Muscle layer of colon (tissue), 2 donors: ENCODE data around the gene FOXF1.

Experiments used
- H3K27ac ChIP-seq: one replicate; pipeline ENCODE4 v1.7.0; 2013; ENCODE audit warnings: low read depth, mild to moderate bottlenecking, low read length, moderate library complexity
- H3K27me3 ChIP-seq, 2 donors: one replicate each; pipeline ENCODE4 v1.7.0; 2013; ENCODE audit warnings: low read length in 2 of 2, mild to moderate bottlenecking in 2 of 2; ENCODE audit not compliant: insufficient read depth in 2 of 2, control insufficient read depth in 1 of 2
- H3K36me3 ChIP-seq: one replicate; pipeline ENCODE4 v1.7.0; 2013; ENCODE audit warnings: mild to moderate bottlenecking, low read length; ENCODE audit not compliant: insufficient read depth
- H3K4me1 ChIP-seq: one replicate; pipeline ENCODE4 v1.7.0; 2013; ENCODE audit warnings: mild to moderate bottlenecking, low read length; ENCODE audit not compliant: insufficient read depth
- H3K4me3 ChIP-seq, 2 donors: one replicate each; pipeline ENCODE4 v1.7.0; 2013; ENCODE audit warnings: low read length in 2 of 2, low read depth in 1 of 2, mild to moderate bottlenecking in 1 of 2, moderate library complexity in 1 of 2
- H3K9ac ChIP-seq: one replicate; pipeline ENCODE4 v1.7.0; 2013; ENCODE audit warnings: low read length
- H3K9me3 ChIP-seq: one replicate; pipeline ENCODE4 v1.7.0; 2013; ENCODE audit warnings: mild to moderate bottlenecking, low read length
- donor health status: abdominal sarcoma.
- donor health status: Adenocarcinoma of cecum.

FOXF1 gene

GRCh38 chr16:86510465-86511261 lies at the start of gene FOXF1:
Gene FOXF1, plus strand, starts transcription at chr16:86510527. Its CDS starts 43 bp downstream, at chr16:86510570.
- H3K27me3 ChIP-seq, result peaks cover 0 to 5% of the 10 kb centered on the region in 2 donors
- peaks cover 4% of the 10 kb centered on the region for H3K4me1 ChIP-seq
- H3K9me3 ChIP-seq, result no peaks in the 10 kb centered on the region
- H3K27ac ChIP-seq, result peak within 1 kb of the TSS; percentile 99
- peak within 1 kb of the TSS; percentile 93 to 95 for H3K4me3 ChIP-seq
- H3K36me3 ChIP-seq, result peaks cover 17% of the 10 kb centered on the region
- H3K9ac ChIP-seq, result peak within 1 kb of the TSS; percentile 99

DNA sequence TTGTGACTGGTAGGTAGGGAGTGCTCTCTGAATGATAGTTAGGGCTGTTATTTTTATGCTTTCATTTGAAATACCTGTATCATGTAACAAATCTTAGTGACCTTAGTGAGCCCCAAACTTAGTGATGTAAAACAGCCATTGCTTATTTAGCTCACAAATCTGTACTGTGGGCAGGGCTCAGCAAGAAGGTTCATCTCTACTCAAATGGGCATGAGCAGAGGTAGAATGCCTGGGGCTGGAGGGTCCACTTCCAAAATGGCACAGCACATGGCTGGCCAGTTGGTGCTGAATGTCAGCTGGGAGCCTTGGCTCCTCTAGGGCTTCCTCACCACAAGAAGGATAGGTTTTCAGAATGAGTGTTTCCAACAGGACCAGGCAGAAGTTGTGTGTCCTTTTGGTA lies 49.3 kb upstream of the FOXF1 start:
- Histone ChIP-seq H3K27ac (peak overlapping the region; percentile 90), H3K9me3 (no peaks in the 10 kb centered on the region), H3K4me1 (peaks cover 61% of the 10 kb centered on the region), H3K4me3 (no peak overlapping the region), H3K9ac (no peak overlapping the region), H3K36me3 (no peaks in the 10 kb centered on the region), H3K27me3 (no peaks in the 10 kb centered on the region)

GRCh38 chr16:86462334-86463084 lies 47.8 kb upstream of the FOXF1 start:
- Histone ChIP-seq H3K27ac (peak overlapping the region; percentile 90), H3K9me3 (no peaks in the 10 kb centered on the region), H3K9ac (peak overlapping the region; percentile 1), H3K4me3 (no peak overlapping the region), H3K4me1 (peaks cover 62% of the 10 kb centered on the region), H3K27me3 (no peaks in the 10 kb centered on the region), H3K36me3 (no peaks in the 10 kb centered on the region)

- Histone ChIP-seq H3K9ac (no peak overlapping the region), H3K27me3 (no peaks in the 10 kb centered on the region), H3K4me1 (peaks cover 51% of the 10 kb centered on the region), H3K9me3 (no peaks in the 10 kb centered on the region), H3K27ac (no peak overlapping the region), H3K36me3 (no peaks in the 10 kb centered on the region), H3K4me3 (no peak overlapping the region)
Measured at GRCh38 chr16:86464044-86464443, 46.3 kb upstream of the FOXF1 start.

- peaks cover 38% of the 10 kb centered on the region for H3K4me1 ChIP-seq
- H3K9ac ChIP-seq, result no peak overlapping the region
- no peak overlapping the region for H3K4me3 ChIP-seq
- no peaks in the 10 kb centered on the region for H3K27me3 ChIP-seq
- H3K9me3 ChIP-seq, result no peaks in the 10 kb centered on the region
- no peaks in the 10 kb centered on the region for H3K36me3 ChIP-seq
- H3K27ac ChIP-seq, result no peak overlapping the region
Measured at GRCh38 chr16:86465434-86465833, 44.9 kb upstream of the FOXF1 start.

GRCh38 chr16:86466696-86467406 lies 43.5 kb upstream of the FOXF1 start:
- no peak overlapping the region for H3K9ac ChIP-seq
- H3K9me3 ChIP-seq, result no peaks in the 10 kb centered on the region
- H3K27ac ChIP-seq, result peak overlapping the region; percentile 38
- peaks cover 28% of the 10 kb centered on the region for H3K4me1 ChIP-seq
- no peaks in the 10 kb centered on the region for H3K27me3 ChIP-seq
- no peaks in the 10 kb centered on the region for H3K36me3 ChIP-seq
- no peak overlapping the region for H3K4me3 ChIP-seq

DNA sequence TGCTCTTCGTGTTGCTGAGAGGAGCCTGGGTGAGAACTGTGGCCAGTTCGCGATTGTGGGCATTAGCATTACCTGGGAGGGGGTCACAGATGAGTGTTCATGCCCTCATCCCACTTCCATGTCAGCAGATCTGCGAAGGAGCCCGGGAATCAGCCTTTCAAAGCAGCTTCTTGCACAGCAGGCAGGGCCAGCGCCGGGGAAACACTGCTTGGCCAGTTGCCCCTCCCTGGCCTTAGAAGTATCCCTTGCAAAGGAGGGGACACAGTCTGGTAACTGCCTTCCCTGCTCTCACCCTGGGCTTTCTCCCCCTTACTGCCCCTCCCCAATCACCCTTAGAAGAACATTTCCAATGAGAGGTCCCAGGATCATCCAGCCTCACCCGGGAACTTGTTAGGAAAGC lies 42.8 kb upstream of the FOXF1 start:
- peak overlapping the region; percentile 38 for H3K27ac ChIP-seq

GRCh38 chr16:86470964-86471363 lies 39.4 kb upstream of the FOXF1 start:
- Histone ChIP-seq H3K4me1 (peaks cover 12% of the 10 kb centered on the region), H3K27me3 (no peaks in the 10 kb centered on the region), H3K36me3 (peaks cover 6% of the 10 kb centered on the region), H3K9me3 (no peaks in the 10 kb centered on the region), H3K27ac (no peak overlapping the region), H3K9ac (no peak overlapping the region), H3K4me3 (no peak overlapping the region)

More for the DNA sequence above, 42.8 kb upstream of the FOXF1 start:
- Histone ChIP-seq H3K9me3 (no peaks in the 10 kb centered on the region), H3K27me3 (no peaks in the 10 kb centered on the region), H3K36me3 (no peaks in the 10 kb centered on the region), H3K4me1 (peaks cover 24% of the 10 kb centered on the region), H3K9ac (no peak overlapping the region), H3K4me3 (no peak overlapping the region)

- no peaks in the 10 kb centered on the region for H3K27me3 ChIP-seq
- H3K9ac ChIP-seq, result no peak overlapping the region
- H3K4me3 ChIP-seq, result no peak overlapping the region
- H3K4me1 ChIP-seq, result peaks cover 10% of the 10 kb centered on the region
- H3K27ac ChIP-seq, result no peak overlapping the region
- no peaks in the 10 kb centered on the region for H3K9me3 ChIP-seq
- peaks cover 14% of the 10 kb centered on the region for H3K36me3 ChIP-seq
Measured at GRCh38 chr16:86471896-86472295, 38.4 kb upstream of the FOXF1 start.

- H3K4me1 ChIP-seq, result peaks cover 13% of the 10 kb centered on the region
- no peaks in the 10 kb centered on the region for H3K27me3 ChIP-seq
- peaks cover 14% of the 10 kb centered on the region for H3K36me3 ChIP-seq
- no peak overlapping the region for H3K4me3 ChIP-seq
- no peak overlapping the region for H3K9ac ChIP-seq
- H3K9me3 ChIP-seq, result no peaks in the 10 kb centered on the region
- no peak overlapping the region for H3K27ac ChIP-seq
Measured at GRCh38 chr16:86472366-86472765, 38.0 kb upstream of the FOXF1 start.

DNA sequence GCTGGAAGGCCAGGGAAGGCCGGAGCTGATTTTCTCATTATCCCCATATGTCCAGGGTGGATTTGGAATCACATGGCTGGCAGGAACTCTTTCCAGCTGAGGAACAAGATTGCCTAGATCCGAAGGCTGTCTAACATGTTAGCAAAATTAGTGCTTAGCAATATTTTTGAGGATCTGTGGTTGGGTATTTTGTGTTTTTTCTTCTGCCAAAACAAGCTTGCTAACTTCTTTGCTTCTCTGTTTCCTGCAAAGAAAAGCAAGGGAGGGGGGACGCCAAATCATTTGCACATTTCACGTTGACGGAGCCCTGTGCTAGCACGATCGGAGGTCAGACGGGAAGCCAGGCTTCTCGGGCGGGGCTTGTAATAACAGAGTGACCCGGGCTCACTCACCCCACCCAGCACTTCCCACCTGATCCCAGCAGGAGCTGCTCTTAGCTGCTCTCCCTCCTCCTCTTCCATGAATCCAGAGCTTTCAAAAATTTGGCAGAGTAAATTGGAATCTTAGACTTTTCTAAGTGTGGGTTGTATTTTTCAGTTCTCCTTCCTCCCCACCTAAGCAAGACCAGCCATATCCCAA lies 33.3 kb upstream of the FOXF1 start:
- Histone ChIP-seq H3K27me3 (no peaks in the 10 kb centered on the region), H3K36me3 (peaks cover 14% of the 10 kb centered on the region), H3K27ac (no peak overlapping the region), H3K4me3 (no peak overlapping the region), H3K9me3 (no peaks in the 10 kb centered on the region), H3K4me1 (peaks cover 19% of the 10 kb centered on the region), H3K9ac (no peak overlapping the region)
